ENCODE results near the gene CELSR2.

- TF ChIP-seq POLR2AphosphoS5 (IDR thresholded peaks at IDR 0.05; ENCODE audit: low read depth, low read length), result no peak
- no peak for TF ChIP-seq TAF1 (IDR thresholded peaks at IDR 0.05; ENCODE audit: borderline replicate concordance, insufficient read depth, low read length)
- no peak for TF ChIP-seq FOXP2 (optimal IDR thresholded peaks at IDR 0.05; ENCODE audit: borderline replicate concordance, extremely low read depth, extremely low read length, insufficient read depth)
- no peak for TF ChIP-seq SIN3A (IDR thresholded peaks at IDR 0.05; ENCODE audit: borderline replicate concordance, insufficient read depth, low read length)
Measured at GRCh38 chr1:109235137-109235536, 14.2 kb upstream of the CELSR2 start.
